Caco-2 (cell line): Measurements from ENCODE around the gene CYTH4. TPM values are rescaled to one million over a fixed set of nuclear protein-coding genes. Genes with fewer than 3 reads are reported as not detected.

Experiments used
- BruUV-seq: library from RNA; stranded (reverse); fragments of 400-500 nt; replicated peaks from 2 replicates; lab custom pipeline; 2021; lab: Mats Ljungman, UMichigan
- CTCF ChIA-PET: fragments of 300-600 bp; sonication (Branson Sonifier 250); formaldehyde crosslinking; loops from one replicate; lab custom pipeline; 2022; ENCODE audit warnings: antibody characterized with exemption; lab: Charles Lee
- POLR2A ChIA-PET: fragments of 300-600 bp; sonication (Branson Sonifier 250); formaldehyde crosslinking; loops from one replicate; lab custom pipeline; 2022; ENCODE audit warnings: antibody characterized with exemption; lab: Charles Lee
- DNase-seq, 2 experiments: peaks; one replicate each; pipeline versions ENCODE4 v3.0.0 to v3.0.0-alpha.2; 2020 to 2022
- H3K27me3 ChIP-seq: replicated peaks from 2 replicates; pipeline ENCODE4 v1.6.0; 2011; ENCODE audit warnings: low read length; ENCODE audit not compliant: control insufficient read depth, insufficient read depth
- H3K36me3 ChIP-seq: 2 replicates; pipeline ENCODE4 v1.5.1; 2011; ENCODE audit warnings: low read length; ENCODE audit not compliant: control insufficient read depth, insufficient read depth
- H3K4me1 ChIP-seq: fragments of 250-450 bp; sonication (Bioruptor Pico); 2 replicates; pipeline ENCODE4 v1.5.1; 2020; ENCODE audit warnings: mild to moderate bottlenecking
- H3K4me3 ChIP-seq: 2 replicates; pipeline ENCODE4 v1.5.1; 2011; ENCODE audit warnings: low read depth, mild to moderate bottlenecking, control low read depth, low read length
- H3K9me3 ChIP-seq: fragments of 250-450 bp; sonication (Bioruptor Pico); 2 replicates; pipeline ENCODE4 v1.5.1; 2020; ENCODE audit warnings: mild to moderate bottlenecking, moderate library complexity
- H3K27ac Mint-ChIP-seq: one replicate; pipeline ENCODE4 v1.8.0; 2022; ENCODE audit warnings: mixed read lengths; ENCODE audit not compliant: unreplicated experiment
- H3K27me3 Mint-ChIP-seq: one replicate; pipeline ENCODE4 v1.8.0; 2022; ENCODE audit warnings: mixed read lengths; ENCODE audit not compliant: insufficient read depth, unreplicated experiment
- H3K36me3 Mint-ChIP-seq: one replicate; pipeline ENCODE4 v1.8.0; 2022; ENCODE audit warnings: mild to moderate bottlenecking, mixed read lengths; ENCODE audit not compliant: insufficient read depth, unreplicated experiment
- H3K4me1 Mint-ChIP-seq: one replicate; pipeline ENCODE4 v1.8.0; 2022; ENCODE audit warnings: low read depth, mixed read lengths; ENCODE audit not compliant: unreplicated experiment
- H3K4me3 Mint-ChIP-seq: one replicate; pipeline ENCODE4 v1.8.0; 2022; ENCODE audit warnings: mild to moderate bottlenecking, moderate library complexity, mixed read lengths; ENCODE audit not compliant: unreplicated experiment
- H3K9me3 Mint-ChIP-seq: one replicate; pipeline ENCODE4 v1.8.0; 2022; ENCODE audit warnings: mixed read lengths; ENCODE audit not compliant: unreplicated experiment
- CTCF ChIP-seq, 2 experiments: fragments of 200-600 bp in 1 of 2; IDR thresholded peaks; 1 replicate in 1 of 2; 2 replicates in 1 of 2; pipeline versions ENCODE4 v1.5.1 to v1.8.0; 2011 to 2022; ENCODE audit warnings: antibody characterized with exemption in 1 of 2, control low read depth in 1 of 2, inconsistent platforms in 1 of 2, low read depth in 1 of 2, low read length in 1 of 2, mild to moderate bottlenecking in 1 of 2, moderate library complexity in 1 of 2; ENCODE audit not compliant: insufficient read depth in 1 of 2, severe bottlenecking in 1 of 2, unreplicated experiment in 1 of 2
- intact Hi-C: fragments of 100-400 bp; cut with micrococcal nuclease; formaldehyde crosslinking; loops from one replicate; pipeline ENCODE4 v1.10.0; 2022; ENCODE audit not compliant: unreplicated experiment
- total RNA-seq: library from RNA; stranded (reverse); gene quantifications from 2 replicates; pipeline ENCODE4 v1.2.3, GENCODE V29; 2022

CYTH4 gene
- total RNA-seq, 1 experiment from 2014 or later: not detected

- ChIA-PET POLR2A (no interaction called here), CTCF (interaction anchor here (0.6 kb wide), 2 partner anchors 78 to 347 kb away, joined by 3 read pairs; no protein-coding TSS in a partner anchor)
- no peaks in the 10 kb centered on the region for H3K4me1 ChIP-seq
- Mint-ChIP-seq H3K27me3 (peaks cover 2% of the 10 kb centered on the region), H3K36me3 (no peaks in the 10 kb centered on the region), H3K9me3 (no peaks in the 10 kb centered on the region), H3K27ac (no peak within 1 kb of the TSS), H3K4me3 (no peak within 1 kb of the TSS), H3K4me1 (no peaks in the 10 kb centered on the region)
- no peak within 1 kb of the TSS for H3K4me3 ChIP-seq
- intact Hi-C loops: no loop called here
- no peaks in the 10 kb centered on the region for H3K36me3 ChIP-seq
- H3K9me3 ChIP-seq: no peaks in the 10 kb centered on the region
- BruUV-seq: no TSS peak
- H3K27me3 ChIP-seq: no peaks in the 10 kb centered on the region; the same call in 1 of the 2 replicates
- DNase-seq: peak in 1 of 2 experiments; percentile 18
- TF ChIP-seq CTCF (IDR thresholded peaks at IDR 0.05; ENCODE audit: insufficient read depth in 1 of 2, low read depth in 1 of 2, low read length in 1 of 2, severe bottlenecking in 1 of 2, unreplicated experiment in 1 of 2): no peak
Observed at GRCh38 chr22:37244114-37244921, 38.0 kb upstream of the CYTH4 start, which contains the start of gene RAC2. RAC2 (minus strand) TSS chr22:37244269; CDS start chr22:37244148, 121 bp downstream.

GRCh38 chr22:37244922-37245722, 37.2 kb upstream of the CYTH4 start:
- Mint-ChIP-seq H3K4me1 (no peaks in the 10 kb centered on the region), H3K27ac (no peak overlapping the region)

More at GRCh38 chr22:37244922-37245722, 37.2 kb upstream of the CYTH4 start:
- H3K9me3 ChIP-seq: no peaks in the 10 kb centered on the region
- H3K9me3 Mint-ChIP-seq: no peaks in the 10 kb centered on the region
- intact Hi-C loops: no loop called here
- no TSS peak for BruUV-seq
- no peaks in the 10 kb centered on the region for H3K27me3 ChIP-seq
- no peak overlapping the region for H3K4me3 Mint-ChIP-seq
- no peak for TF ChIP-seq CTCF (IDR thresholded peaks at IDR 0.05; ENCODE audit: insufficient read depth in 1 of 2, low read depth in 1 of 2, low read length in 1 of 2, severe bottlenecking in 1 of 2, unreplicated experiment in 1 of 2)
- CTCF ChIA-PET: interaction anchor here (0.6 kb wide), 1 partner anchor 348 kb away, joined by 3 read pairs; no protein-coding TSS in a partner anchor
- peaks cover 2% of the 10 kb centered on the region for H3K27me3 Mint-ChIP-seq
- H3K36me3 Mint-ChIP-seq: no peaks in the 10 kb centered on the region
- DNase-seq: peak in 1 of 2 experiments; percentile 14
- POLR2A ChIA-PET: interaction anchor here (0.5 kb wide), 1 partner anchor 175 kb away, joined by 13 read pairs; no protein-coding TSS in a partner anchor
- no peaks in the 10 kb centered on the region for H3K36me3 ChIP-seq
- H3K4me1 ChIP-seq: no peaks in the 10 kb centered on the region
- no peak overlapping the region for H3K4me3 ChIP-seq
